PC-3 (cell line): Measurements from ENCODE around the gene SNTN. TPM values are rescaled to one million over a fixed set of nuclear protein-coding genes. Genes with fewer than 3 reads are reported as not detected.

Experiments used
- ATAC-seq: fragments of 200-7000 bp; cut with Tn5 transposase; 2 replicates; pipeline ENCODE4 v1.9.1; 2020; ENCODE audit warnings: mild to moderate bottlenecking, moderate library complexity
- BruUV-seq: library from RNA; stranded (reverse); fragments of 400-500 nt; replicated peaks from 2 replicates; lab custom pipeline; 2021; lab: Mats Ljungman, UMichigan
- CTCF ChIA-PET: fragments of 300-600 bp; sonication (Branson Sonifier 250); formaldehyde crosslinking; loops from one replicate; lab custom pipeline; 2022; ENCODE audit warnings: antibody characterized with exemption; lab: Charles Lee
- POLR2A ChIA-PET: fragments of 300-600 bp; sonication (Branson Sonifier 250); formaldehyde crosslinking; loops from one replicate; lab custom pipeline; 2022; ENCODE audit warnings: antibody characterized with exemption; ENCODE audit not compliant: unreplicated experiment; lab: Charles Lee
- DNase-seq: peaks from one replicate; pipeline ENCODE4 v3.0.0-alpha.2; 2015
- H2AFZ ChIP-seq: fragments of 300-600 bp; sonication (generic); 2 replicates; pipeline ENCODE4 v1.6.0; 2016; ENCODE audit warnings: antibody characterized with exemption, low read length
- H3F3A ChIP-seq: fragments of 300-600 bp; sonication (generic); one replicate; pipeline ENCODE4 v1.6.0; 2017; ENCODE audit warnings: antibody characterized with exemption, low read length, control low read depth, mild to moderate bottlenecking; ENCODE audit not compliant: unreplicated experiment
- H3K27ac ChIP-seq: fragments of 300-600 bp; sonication (generic); 2 replicates; pipeline ENCODE4 v1.5.1; 2016; ENCODE audit warnings: mild to moderate bottlenecking, low read length
- H3K27me3 ChIP-seq: fragments of 300-600 bp; sonication (generic); 2 replicates; pipeline ENCODE4 v1.6.1; 2016; ENCODE audit warnings: low read length, mixed read lengths
- H3K36me3 ChIP-seq: fragments of 300-600 bp; sonication (generic); 2 replicates; pipeline ENCODE4 v1.6.1; 2016; ENCODE audit warnings: low read depth, mixed run types, low read length, mixed read lengths
- H3K4me1 ChIP-seq: fragments of 300-600 bp; sonication (generic); 2 replicates; pipeline ENCODE4 v1.5.1; 2016; ENCODE audit warnings: low read length; ENCODE audit not compliant: insufficient read depth
- H3K4me2 ChIP-seq: fragments of 300-600 bp; sonication (generic); 2 replicates; pipeline ENCODE4 v1.6.0; 2016; ENCODE audit warnings: low read length
- H3K4me3 ChIP-seq: fragments of 300-600 bp; sonication (generic); 2 replicates; pipeline ENCODE4 v1.5.1; 2016; ENCODE audit warnings: mild to moderate bottlenecking, low read length, mixed read lengths
- H3K79me2 ChIP-seq: fragments of 300-600 bp; sonication (generic); 2 replicates; pipeline ENCODE4 v1.6.1; 2017; ENCODE audit warnings: low read length, mixed read lengths
- H3K9ac ChIP-seq: fragments of 300-600 bp; sonication (generic); 2 replicates; pipeline ENCODE4 v1.6.0; 2016; ENCODE audit warnings: mild to moderate bottlenecking, low read length
- H3K9me2 ChIP-seq: fragments of 300-600 bp; sonication (generic); replicated peaks from 2 replicates; pipeline ENCODE4 v1.6.1; 2016; ENCODE audit warnings: mixed run types, low read length, mixed read lengths
- H3K9me3 ChIP-seq: fragments of 300-600 bp; sonication (generic); 2 replicates; pipeline ENCODE4 v1.6.1; 2016; ENCODE audit warnings: low read length, mixed read lengths
- H4K20me1 ChIP-seq: fragments of 300-600 bp; sonication (generic); 2 replicates; pipeline ENCODE4 v1.6.1; 2016; ENCODE audit warnings: low read length, mixed read lengths
- CTCF ChIP-seq: fragments of 300-600 bp; sonication (generic); conservative IDR thresholded peaks from 2 replicates; pipeline ENCODE4 v1.5.1; 2017; ENCODE audit warnings: antibody characterized with exemption, low read depth, mild to moderate bottlenecking, low read length
- EZH2 ChIP-seq: fragments of 300-600 bp; sonication (generic); IDR thresholded peaks from one replicate; pipeline ENCODE4 v1.6.1; 2017; ENCODE audit warnings: antibody characterized with exemption, mild to moderate bottlenecking, low read length; ENCODE audit not compliant: unreplicated experiment
- EZH2phosphoT487 ChIP-seq: fragments of 300-600 bp; sonication (generic); IDR thresholded peaks from 2 replicates; pipeline ENCODE4 v1.6.1; 2018; ENCODE audit warnings: mild to moderate bottlenecking, antibody characterized with exemption, low read length, borderline replicate concordance
- intact Hi-C: fragments of 100-400 bp; cut with micrococcal nuclease; formaldehyde crosslinking; loops from 2 replicates; pipeline ENCODE4 v1.9.0; 2023
- total RNA-seq: library from RNA; depleted of rRNA; stranded (reverse); fragments of >200 nt; gene quantifications from 2 replicates; pipeline ENCODE4 v1.2.3, GENCODE V29; 2014

Gene SNTN
- total RNA-seq, 1 experiment from 2014 or later, result not detected

- DNase-seq, result no peak
- intact Hi-C loops, result no loop called here
- Histone ChIP-seq H3K27me3 (no peaks in the 10 kb centered on the region), H4K20me1 (no peaks in the 10 kb centered on the region), H3K4me3 (no peak overlapping the region), H3K4me2 (no peak overlapping the region), H3K27ac (no peak overlapping the region), H3K36me3 (no peaks in the 10 kb centered on the region), H3K9ac (no peak overlapping the region), H3K9me2 (no peaks in the 10 kb centered on the region), H3F3A (no peaks in the 10 kb centered on the region), H3K9me3 (no peaks in the 10 kb centered on the region), H2AFZ (no peak overlapping the region), H3K79me2 (no peaks in the 10 kb centered on the region), H3K4me1 (no peaks in the 10 kb centered on the region)
- TF ChIP-seq EZH2 (no peak), CTCF (no peak), EZH2phosphoT487 (no peak)
- no TSS peak for BruUV-seq
- no peak for ATAC-seq
- POLR2A ChIA-PET, result no interaction called here
- CTCF ChIA-PET, result no interaction called here
Observed at GRCh38 chr3:63674586-63674985, 22.1 kb downstream of the SNTN start.

GRCh38 chr3:63679186-63679585 lies 26.7 kb downstream of the SNTN start:
- Histone ChIP-seq H3K79me2 (no peaks in the 10 kb centered on the region), H3K4me2 (no peak overlapping the region), H2AFZ (no peak overlapping the region), H4K20me1 (no peaks in the 10 kb centered on the region), H3K36me3 (no peaks in the 10 kb centered on the region), H3K27me3 (peaks cover 3% of the 10 kb centered on the region; the same call in 1 of the 2 replicates), H3F3A (no peaks in the 10 kb centered on the region), H3K9me2 (no peaks in the 10 kb centered on the region), H3K4me3 (no peak overlapping the region), H3K4me1 (no peaks in the 10 kb centered on the region), H3K9ac (no peak overlapping the region), H3K9me3 (no peaks in the 10 kb centered on the region), H3K27ac (no peak overlapping the region)
- DNase-seq (no peak), ATAC-seq (no peak)
- intact Hi-C loops, result no loop called here
- ChIA-PET POLR2A (no interaction called here), CTCF (no interaction called here)
- BruUV-seq, result no TSS peak
- TF ChIP-seq CTCF (no peak), EZH2phosphoT487 (no peak), EZH2 (no peak)

- CTCF ChIA-PET, result no interaction called here
- H3K27ac ChIP-seq, result no peak overlapping the region
- no peaks in the 10 kb centered on the region for H3K79me2 ChIP-seq
- no peaks in the 10 kb centered on the region for H4K20me1 ChIP-seq
- H3K4me1 ChIP-seq, result no peaks in the 10 kb centered on the region
- POLR2A ChIA-PET, result no interaction called here
- no peaks in the 10 kb centered on the region for H3F3A ChIP-seq
- H3K9ac ChIP-seq, result no peak overlapping the region
- ATAC-seq, result no peak
- no peaks in the 10 kb centered on the region for H3K9me3 ChIP-seq
- H3K9me2 ChIP-seq, result no peaks in the 10 kb centered on the region
- no TSS peak for BruUV-seq
- no peaks in the 10 kb centered on the region for H3K36me3 ChIP-seq
- peaks cover 3% of the 10 kb centered on the region; the same call in 1 of the 2 replicates for H3K27me3 ChIP-seq
- DNase-seq, result no peak
- no peak overlapping the region for H2AFZ ChIP-seq
- H3K4me2 ChIP-seq, result no peak overlapping the region
- intact Hi-C loops, result no loop called here
- TF ChIP-seq EZH2phosphoT487 (no peak), EZH2 (no peak), CTCF (no peak)
- no peak overlapping the region for H3K4me3 ChIP-seq
Observed at GRCh38 chr3:63684081-63684480, 31.6 kb downstream of the SNTN start.
